Measurements from ENCODE around the gene FOXP2.

DNA sequence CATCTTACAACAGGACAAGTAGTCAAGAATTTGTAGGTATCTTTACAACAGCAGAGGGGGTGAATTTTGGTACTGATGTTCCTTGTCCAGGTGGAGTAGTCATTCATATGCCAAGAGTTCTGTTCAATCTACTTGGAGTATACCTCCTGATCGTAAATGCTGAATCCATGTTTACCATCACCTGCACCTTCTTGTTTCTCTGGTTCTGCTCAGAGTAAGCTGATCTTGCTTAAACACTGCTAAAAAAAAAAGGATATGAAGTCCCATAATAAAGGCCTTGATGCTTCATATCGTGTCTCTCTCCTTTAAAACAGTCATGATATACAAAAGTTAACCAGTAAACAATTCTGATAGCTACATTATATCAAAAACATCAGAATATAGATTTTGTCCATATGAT, 45.3 kb upstream of the FOXP2 start:
- TF ChIP-seq, protein P1, sequence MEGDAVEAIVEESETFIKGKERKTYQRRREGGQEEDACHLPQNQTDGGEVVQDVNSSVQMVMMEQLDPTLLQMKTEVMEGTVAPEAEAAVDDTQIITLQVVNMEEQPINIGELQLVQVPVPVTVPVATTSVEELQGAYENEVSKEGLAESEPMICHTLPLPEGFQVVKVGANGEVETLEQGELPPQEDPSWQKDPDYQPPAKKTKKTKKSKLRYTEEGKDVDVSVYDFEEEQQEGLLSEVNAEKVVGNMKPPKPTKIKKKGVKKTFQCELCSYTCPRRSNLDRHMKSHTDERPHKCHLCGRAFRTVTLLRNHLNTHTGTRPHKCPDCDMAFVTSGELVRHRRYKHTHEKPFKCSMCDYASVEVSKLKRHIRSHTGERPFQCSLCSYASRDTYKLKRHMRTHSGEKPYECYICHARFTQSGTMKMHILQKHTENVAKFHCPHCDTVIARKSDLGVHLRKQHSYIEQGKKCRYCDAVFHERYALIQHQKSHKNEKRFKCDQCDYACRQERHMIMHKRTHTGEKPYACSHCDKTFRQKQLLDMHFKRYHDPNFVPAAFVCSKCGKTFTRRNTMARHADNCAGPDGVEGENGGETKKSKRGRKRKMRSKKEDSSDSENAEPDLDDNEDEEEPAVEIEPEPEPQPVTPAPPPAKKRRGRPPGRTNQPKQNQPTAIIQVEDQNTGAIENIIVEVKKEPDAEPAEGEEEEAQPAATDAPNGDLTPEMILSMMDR (conservative IDR thresholded peaks at IDR 0.05; ENCODE audit: low read length), result no peak
- TF ChIP-seq EZH2phosphoT487 (IDR thresholded peaks at IDR 0.05; ENCODE audit: borderline replicate concordance), result no peak

Measured in Loucy (cell line).